ENCODE measurements around the gene DTNBP1. TPM values are rescaled to one million over a fixed set of nuclear protein-coding genes. Genes with fewer than 3 reads are reported as not detected.

The DTNBP1 gene
- total and polyA plus RNA-seq, 2 of the 13 experiments (the other 11 are each of a cell fraction or from before 2014, with no cell fraction given): 6.6 to 19.1 TPM

GRCh38 chr6:15491255-15491985 is 171.4 kb downstream of the DTNBP1 start (continued):
- TF ChIP-seq, protein P1, sequence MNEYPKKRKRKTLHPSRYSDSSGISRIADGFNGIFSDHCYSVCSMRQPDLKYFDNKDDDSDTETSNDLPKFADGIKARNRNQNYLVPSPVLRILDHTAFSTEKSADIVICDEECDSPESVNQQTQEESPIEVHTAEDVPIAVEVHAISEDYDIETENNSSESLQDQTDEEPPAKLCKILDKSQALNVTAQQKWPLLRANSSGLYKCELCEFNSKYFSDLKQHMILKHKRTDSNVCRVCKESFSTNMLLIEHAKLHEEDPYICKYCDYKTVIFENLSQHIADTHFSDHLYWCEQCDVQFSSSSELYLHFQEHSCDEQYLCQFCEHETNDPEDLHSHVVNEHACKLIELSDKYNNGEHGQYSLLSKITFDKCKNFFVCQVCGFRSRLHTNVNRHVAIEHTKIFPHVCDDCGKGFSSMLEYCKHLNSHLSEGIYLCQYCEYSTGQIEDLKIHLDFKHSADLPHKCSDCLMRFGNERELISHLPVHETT (CRISPR knock-in tag; conservative IDR thresholded peaks at IDR 0.05): 0 out of 2 replicates have a peak, but pooled peaks have one; percentile 38
- TF ChIP-seq NCOA2 (CRISPR knock-in tag; IDR thresholded peaks at IDR 0.05) (peak; percentile 54; the same call in 1 of the 2 replicates), KDM1A (CRISPR knock-in tag; IDR thresholded peaks at IDR 0.05) (no peak), ZC3H4 (CRISPR knock-in tag; IDR thresholded peaks at IDR 0.05; ENCODE audit: borderline replicate concordance) (no peak), CBX5 (CRISPR knock-in tag; IDR thresholded peaks at IDR 0.05; ENCODE audit: borderline replicate concordance) (peak; percentile 28; the same call in 1 of the 2 replicates), GZF1 (CRISPR knock-in tag; IDR thresholded peaks at IDR 0.05) (no peak), ZNF703 (CRISPR knock-in tag; IDR thresholded peaks at IDR 0.05; ENCODE audit: borderline replicate concordance) (no peak), ZNF547 (CRISPR knock-in tag; IDR thresholded peaks at IDR 0.05) (no peak), ZNF10 (CRISPR knock-in tag; IDR thresholded peaks at IDR 0.05; ENCODE audit: borderline replicate concordance, low read depth) (no peak), TGIF2 (CRISPR knock-in tag; IDR thresholded peaks at IDR 0.05) (peak; percentile 52; the same call in 1 of the 2 replicates), HCFC1 (IDR thresholded peaks at IDR 0.05; ENCODE audit: low read depth, low read length) (no peak), ZNF709 (CRISPR knock-in tag; IDR thresholded peaks at IDR 0.05) (no peak), ZBTB40 (IDR thresholded peaks at IDR 0.05) (no peak), ZBTB40 (CRISPR knock-in tag; IDR thresholded peaks at IDR 0.05) (no peak)
- TF ChIP-seq, protein P2, sequence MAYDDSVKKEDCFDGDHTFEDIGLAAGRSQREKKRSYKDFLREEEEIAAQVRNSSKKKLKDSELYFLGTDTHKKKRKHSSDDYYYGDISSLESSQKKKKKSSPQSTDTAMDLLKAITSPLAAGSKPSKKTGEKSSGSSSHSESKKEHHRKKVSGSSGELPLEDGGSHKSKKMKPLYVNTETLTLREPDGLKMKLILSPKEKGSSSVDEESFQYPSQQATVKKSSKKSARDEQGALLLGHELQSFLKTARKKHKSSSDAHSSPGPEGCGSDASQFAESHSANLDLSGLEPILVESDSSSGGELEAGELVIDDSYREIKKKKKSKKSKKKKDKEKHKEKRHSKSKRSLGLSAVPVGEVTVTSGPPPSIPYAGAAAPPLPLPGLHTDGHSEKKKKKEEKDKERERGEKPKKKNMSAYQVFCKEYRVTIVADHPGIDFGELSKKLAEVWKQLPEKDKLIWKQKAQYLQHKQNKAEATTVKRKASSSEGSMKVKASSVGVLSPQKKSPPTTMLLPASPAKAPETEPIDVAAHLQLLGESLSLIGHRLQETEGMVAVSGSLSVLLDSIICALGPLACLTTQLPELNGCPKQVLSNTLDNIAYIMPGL (CRISPR knock-in tag; IDR thresholded peaks at IDR 0.05; ENCODE audit: borderline replicate concordance in 1 of 2, low read depth in 1 of 2): no peak
- TF ChIP-seq, protein P3, sequence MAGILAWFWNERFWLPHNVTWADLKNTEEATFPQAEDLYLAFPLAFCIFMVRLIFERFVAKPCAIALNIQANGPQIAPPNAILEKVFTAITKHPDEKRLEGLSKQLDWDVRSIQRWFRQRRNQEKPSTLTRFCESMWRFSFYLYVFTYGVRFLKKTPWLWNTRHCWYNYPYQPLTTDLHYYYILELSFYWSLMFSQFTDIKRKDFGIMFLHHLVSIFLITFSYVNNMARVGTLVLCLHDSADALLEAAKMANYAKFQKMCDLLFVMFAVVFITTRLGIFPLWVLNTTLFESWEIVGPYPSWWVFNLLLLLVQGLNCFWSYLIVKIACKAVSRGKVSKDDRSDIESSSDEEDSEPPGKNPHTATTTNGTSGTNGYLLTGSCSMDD (CRISPR knock-in tag; IDR thresholded peaks at IDR 0.05): no peak

Data from HepG2 (cell line).